Panc1 (cell line): ENCODE measurements around the gene BRSK1. TPM values are rescaled to one million over a fixed set of nuclear protein-coding genes. Genes with fewer than 3 reads are reported as not detected.

Source experiments
- ATAC-seq: fragments of 200-7000 bp; cut with Tn5 transposase; 2 replicates; pipeline ENCODE4 v1.9.1; 2020; ENCODE audit warnings: mild to moderate bottlenecking, moderate library complexity
- BruUV-seq: library from RNA; stranded (reverse); fragments of 400-500 nt; replicated peaks from 2 replicates; lab custom pipeline; 2021; lab: Mats Ljungman, UMichigan
- CTCF ChIA-PET: fragments of 300-600 bp; sonication (Branson Sonifier 250); formaldehyde crosslinking; loops from one replicate; lab custom pipeline; 2022; ENCODE audit warnings: antibody characterized with exemption; lab: Charles Lee
- POLR2A ChIA-PET: fragments of 300-600 bp; sonication (Branson Sonifier 250); formaldehyde crosslinking; loops from one replicate; lab custom pipeline; 2022; ENCODE audit warnings: antibody characterized with exemption; lab: Charles Lee
- DNase-seq: peaks from one replicate; pipeline ENCODE4 v3.0.0-alpha.2; 2010; ENCODE audit warnings: low read depth, low spot score
- H3K27ac ChIP-seq: 2 replicates; pipeline ENCODE4 v1.5.1; 2011; ENCODE audit warnings: mild to moderate bottlenecking, low read length, inconsistent platforms
- H3K27me3 ChIP-seq: fragments of 200-500 bp; sonication (Bioruptor generic); 2 replicates; pipeline ENCODE4 v1.6.0; 2014; ENCODE audit warnings: low read length, inconsistent platforms; ENCODE audit not compliant: control insufficient read depth, insufficient read depth
- H3K36me3 ChIP-seq: fragments of 200-500 bp; sonication (Bioruptor generic); 2 replicates; pipeline ENCODE4 v1.5.1; 2014; ENCODE audit warnings: inconsistent platforms, mild to moderate bottlenecking, low read length, moderate library complexity; ENCODE audit not compliant: control insufficient read depth, insufficient read depth
- H3K4me1 ChIP-seq: 2 replicates; pipeline ENCODE4 v1.5.1; 2011; ENCODE audit warnings: inconsistent platforms, mild to moderate bottlenecking, low read length, moderate library complexity; ENCODE audit not compliant: control insufficient read depth, insufficient read depth
- H3K4me3 ChIP-seq, 2 experiments: 2 replicates each; pipeline ENCODE4 v1.5.1; 2011 to 2012; ENCODE audit warnings: low read depth in 2 of 2, low read length in 2 of 2, mild to moderate bottlenecking in 2 of 2, inconsistent platforms in 1 of 2, moderate library complexity in 1 of 2
- H3K9me3 ChIP-seq: fragments of 200-500 bp; sonication (Bioruptor generic); 2 replicates; pipeline ENCODE4 v1.5.1; 2014; ENCODE audit warnings: low read depth, mild to moderate bottlenecking, inconsistent platforms, low read length, moderate library complexity; ENCODE audit not compliant: control insufficient read depth, insufficient read depth
- CTCF ChIP-seq: fragments of 450-650 bp; IDR thresholded peaks from 2 replicates; pipeline ENCODE4 v1.5.1; 2017; ENCODE audit warnings: mild to moderate bottlenecking
- POLR2AphosphoS5 ChIP-seq: IDR thresholded peaks from 2 replicates; pipeline ENCODE4 v1.6.1; 2012; ENCODE audit warnings: mild to moderate bottlenecking, low read depth, low read length, moderate library complexity
- SIN3A ChIP-seq: IDR thresholded peaks from 2 replicates; pipeline ENCODE4 v1.6.1; 2012; ENCODE audit warnings: low read depth, mild to moderate bottlenecking, low read length, moderate library complexity, borderline replicate concordance; ENCODE audit not compliant: insufficient read depth
- TCF7L2 ChIP-seq: IDR thresholded peaks from 2 replicates; pipeline ENCODE4 v1.6.1; 2011; ENCODE audit warnings: mild to moderate bottlenecking, low read depth, low read length, inconsistent platforms
- in situ Hi-C: cut with HindIII; loops from 2 replicates; pipeline ENCODE4 v1.10.0; 2016; ENCODE audit warnings: low sequenced_read_pairs, low pct_unique_long_range_greater_than_20kb
- intact Hi-C: fragments of 100-400 bp; cut with micrococcal nuclease; formaldehyde crosslinking; loops from one replicate; pipeline ENCODE4 v1.10.0; 2022; ENCODE audit not compliant: unreplicated experiment
- total RNA-seq: library from RNA; stranded (reverse); gene quantifications from one replicate; pipeline ENCODE4 v1.2.1, GENCODE V29; 2021; ENCODE audit not compliant: unreplicated experiment
- TF ChIP-seq, protein P1 (sequence below), 2 experiments: IDR thresholded peaks; 2 replicates each; pipeline ENCODE4 v1.6.1; 2011 to 2012; ENCODE audit warnings: low read depth in 2 of 2, control low read depth in 1 of 2, low read length in 1 of 2, mild to moderate bottlenecking in 1 of 2, moderate library complexity in 1 of 2; ENCODE audit not compliant: insufficient read depth in 1 of 2

The BRSK1 gene
- total RNA-seq, 1 experiment from 2014 or later = 7.9 TPM

GRCh38 chr19:55353356-55353802, 69.6 kb downstream of the BRSK1 start:
- BruUV-seq = no TSS peak
- TF ChIP-seq TCF7L2 (0 out of 2 replicates have a peak, but pooled peaks have one; percentile 11), SIN3A (no peak)
- peaks cover 16% of the 10 kb centered on the region for H3K4me1 ChIP-seq
- CTCF ChIA-PET = no interaction called here
- H3K27ac ChIP-seq = peak overlapping the region; percentile 57
- H3K27me3 ChIP-seq = no peaks in the 10 kb centered on the region
- no peaks in the 10 kb centered on the region for H3K9me3 ChIP-seq
- in situ Hi-C loops (no loop called here), intact Hi-C loops (no loop called here)
- peak; percentile 50; the same call in 1 of the 2 replicates for ATAC-seq
- DNase-seq = no peak
- H3K36me3 ChIP-seq = no peaks in the 10 kb centered on the region
- peak overlapping the region; percentile 55 to 62 for H3K4me3 ChIP-seq
- POLR2A ChIA-PET = no interaction called here

- peaks cover 12% of the 10 kb centered on the region for H3K4me1 ChIP-seq
- no peak for DNase-seq
- no peaks in the 10 kb centered on the region for H3K9me3 ChIP-seq
- in situ Hi-C loops = no loop called here
- ATAC-seq = peak; percentile 91
- BruUV-seq = no TSS peak
- intact Hi-C loops = no loop called here
- CTCF ChIA-PET = no interaction called here
- TF ChIP-seq SIN3A (0 out of 2 replicates have a peak, but pooled peaks have one; percentile 39), POLR2AphosphoS5 (no peak), CTCF (no peak), TCF7L2 (no peak)
- TF ChIP-seq, protein P1, sequence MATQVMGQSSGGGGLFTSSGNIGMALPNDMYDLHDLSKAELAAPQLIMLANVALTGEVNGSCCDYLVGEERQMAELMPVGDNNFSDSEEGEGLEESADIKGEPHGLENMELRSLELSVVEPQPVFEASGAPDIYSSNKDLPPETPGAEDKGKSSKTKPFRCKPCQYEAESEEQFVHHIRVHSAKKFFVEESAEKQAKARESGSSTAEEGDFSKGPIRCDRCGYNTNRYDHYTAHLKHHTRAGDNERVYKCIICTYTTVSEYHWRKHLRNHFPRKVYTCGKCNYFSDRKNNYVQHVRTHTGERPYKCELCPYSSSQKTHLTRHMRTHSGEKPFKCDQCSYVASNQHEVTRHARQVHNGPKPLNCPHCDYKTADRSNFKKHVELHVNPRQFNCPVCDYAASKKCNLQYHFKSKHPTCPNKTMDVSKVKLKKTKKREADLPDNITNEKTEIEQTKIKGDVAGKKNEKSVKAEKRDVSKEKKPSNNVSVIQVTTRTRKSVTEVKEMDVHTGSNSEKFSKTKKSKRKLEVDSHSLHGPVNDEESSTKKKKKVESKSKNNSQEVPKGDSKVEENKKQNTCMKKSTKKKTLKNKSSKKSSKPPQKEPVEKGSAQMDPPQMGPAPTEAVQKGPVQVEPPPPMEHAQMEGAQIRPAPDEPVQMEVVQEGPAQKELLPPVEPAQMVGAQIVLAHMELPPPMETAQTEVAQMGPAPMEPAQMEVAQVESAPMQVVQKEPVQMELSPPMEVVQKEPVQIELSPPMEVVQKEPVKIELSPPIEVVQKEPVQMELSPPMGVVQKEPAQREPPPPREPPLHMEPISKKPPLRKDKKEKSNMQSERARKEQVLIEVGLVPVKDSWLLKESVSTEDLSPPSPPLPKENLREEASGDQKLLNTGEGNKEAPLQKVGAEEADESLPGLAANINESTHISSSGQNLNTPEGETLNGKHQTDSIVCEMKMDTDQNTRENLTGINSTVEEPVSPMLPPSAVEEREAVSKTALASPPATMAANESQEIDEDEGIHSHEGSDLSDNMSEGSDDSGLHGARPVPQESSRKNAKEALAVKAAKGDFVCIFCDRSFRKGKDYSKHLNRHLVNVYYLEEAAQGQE (IDR thresholded peaks at IDR 0.05; ENCODE audit: insufficient read depth in 1 of 2, low read depth in 2 of 2, low read length in 1 of 2) = no peak
- no peaks in the 10 kb centered on the region for H3K27me3 ChIP-seq
- peak overlapping the region; percentile 55 to 62 for H3K4me3 ChIP-seq
- H3K36me3 ChIP-seq = no peaks in the 10 kb centered on the region
- POLR2A ChIA-PET = interaction anchor here (0.6 kb wide), 1 partner anchor 15 kb away, joined by 3 read pairs; no protein-coding TSS in a partner anchor
- peak overlapping the region; percentile 57 for H3K27ac ChIP-seq
These were observed 70.3 kb downstream of the BRSK1 start for GRCh38 chr19:55353803-55354697.
